HG03025 (cell line): ENCODE data around the gene KSR1.

ENCODE experiments used
- ATAC-seq: cut with Tn5 transposase; IDR thresholded peaks from one replicate; pipeline ENCODE4 v1.9.1; 2021; ENCODE audit warnings: mild to moderate bottlenecking, moderate library complexity; ENCODE audit not compliant: unreplicated experiment, low FRiP score

Gene KSR1

DNA sequence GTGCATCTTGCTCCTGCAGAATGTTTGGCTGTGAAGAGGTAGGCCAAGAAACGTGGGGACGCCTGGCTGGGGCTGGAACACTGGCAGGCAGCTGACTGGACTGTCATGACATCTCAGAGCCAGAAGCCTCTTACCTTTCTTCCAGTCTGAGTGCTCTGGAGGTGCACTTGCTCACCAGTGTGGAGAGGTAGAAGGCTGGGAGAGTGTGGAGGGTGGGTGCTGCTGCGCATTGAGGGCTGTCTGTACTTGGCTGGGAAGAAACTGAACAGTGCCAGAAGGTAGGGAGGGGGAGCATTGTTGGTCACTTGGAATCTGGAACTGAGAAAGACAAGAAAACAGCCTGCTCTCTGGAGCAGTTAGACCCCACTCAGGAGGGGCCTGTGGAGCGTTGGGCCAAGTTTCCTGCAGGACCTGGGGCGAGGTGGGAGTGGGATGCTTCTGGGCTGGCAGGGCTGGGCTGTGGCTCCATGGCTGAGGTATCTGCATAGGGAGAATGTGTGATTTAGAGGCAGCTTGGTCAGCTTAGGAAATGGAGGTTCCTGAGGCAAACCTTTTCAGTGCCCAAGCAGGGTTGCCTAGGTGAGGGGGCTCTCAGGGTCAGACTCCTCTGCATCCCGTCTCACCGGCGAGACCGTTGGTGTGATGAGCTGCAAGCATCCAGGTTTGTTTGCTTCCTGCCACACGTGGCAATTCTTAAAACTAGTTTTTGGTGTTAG, 55.1 kb downstream of the KSR1 start:
- no peak for ATAC-seq

GRCh38 chr17:27512031-27512430, 55.8 kb downstream of the KSR1 start:
- no peak for ATAC-seq

- no peak for ATAC-seq
Observed at GRCh38 chr17:27512511-27513346, 56.5 kb downstream of the KSR1 start.

- no peak for ATAC-seq
Observed at GRCh38 chr17:27513849-27514248, 57.6 kb downstream of the KSR1 start.

DNA sequence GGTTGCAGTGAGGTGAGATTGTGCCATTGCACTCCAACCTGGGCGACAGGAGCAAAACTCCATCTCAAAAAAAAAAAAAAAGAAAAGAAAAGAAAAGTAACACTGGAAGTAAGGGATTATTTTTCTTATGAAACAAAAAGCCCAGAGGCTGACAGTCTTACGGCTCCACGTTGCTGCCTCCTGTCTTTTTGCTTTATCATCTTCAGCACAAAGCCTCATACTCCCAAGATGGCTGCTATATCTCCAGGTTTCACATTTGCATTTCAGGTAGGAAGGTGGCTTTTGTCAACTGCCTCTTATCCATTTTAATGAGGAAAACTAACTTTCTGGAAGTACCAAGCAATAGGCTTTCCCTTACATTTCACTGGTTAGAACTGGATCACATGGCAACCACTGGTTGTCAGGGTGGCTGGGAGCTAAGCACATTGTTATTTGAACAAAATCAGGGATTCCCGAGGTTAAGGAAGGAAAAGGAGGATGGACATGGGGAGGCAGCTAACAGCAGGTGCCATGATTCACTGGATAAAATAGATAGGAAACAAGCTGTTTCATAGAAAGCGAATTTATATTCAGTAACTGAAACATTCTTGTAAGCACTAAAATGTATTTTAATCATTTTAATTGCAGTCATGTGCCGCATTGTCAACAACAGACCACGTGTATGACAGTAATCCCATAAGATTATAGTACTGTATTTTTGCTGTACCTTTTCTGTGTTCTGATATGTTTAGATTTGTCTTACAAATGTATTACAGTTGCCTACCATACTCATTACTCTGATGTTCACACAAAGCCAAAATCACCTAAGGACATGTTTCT, 58.6 kb downstream of the KSR1 start:
- no peak for ATAC-seq

DNA sequence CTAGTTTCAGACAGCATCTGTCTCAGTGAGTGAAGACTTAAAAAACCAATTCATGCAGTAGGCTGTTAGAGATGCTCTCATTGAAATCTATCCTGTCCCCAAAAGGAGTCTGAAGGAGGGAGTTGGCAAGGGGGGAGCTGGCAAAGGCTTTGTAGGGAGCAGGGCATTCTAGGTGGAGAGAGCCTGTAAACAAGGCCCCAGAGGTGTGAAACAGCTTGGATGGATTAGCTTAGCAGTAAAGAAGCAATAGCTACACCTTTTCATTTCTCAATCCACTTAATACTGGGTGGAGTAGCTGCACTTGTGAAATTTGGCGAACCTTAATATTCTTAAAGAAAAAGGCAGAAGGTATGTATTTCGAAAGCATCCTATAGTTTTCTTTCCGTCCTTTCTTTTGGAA, 61.8 kb downstream of the KSR1 start:
- ATAC-seq, result no peak

DNA sequence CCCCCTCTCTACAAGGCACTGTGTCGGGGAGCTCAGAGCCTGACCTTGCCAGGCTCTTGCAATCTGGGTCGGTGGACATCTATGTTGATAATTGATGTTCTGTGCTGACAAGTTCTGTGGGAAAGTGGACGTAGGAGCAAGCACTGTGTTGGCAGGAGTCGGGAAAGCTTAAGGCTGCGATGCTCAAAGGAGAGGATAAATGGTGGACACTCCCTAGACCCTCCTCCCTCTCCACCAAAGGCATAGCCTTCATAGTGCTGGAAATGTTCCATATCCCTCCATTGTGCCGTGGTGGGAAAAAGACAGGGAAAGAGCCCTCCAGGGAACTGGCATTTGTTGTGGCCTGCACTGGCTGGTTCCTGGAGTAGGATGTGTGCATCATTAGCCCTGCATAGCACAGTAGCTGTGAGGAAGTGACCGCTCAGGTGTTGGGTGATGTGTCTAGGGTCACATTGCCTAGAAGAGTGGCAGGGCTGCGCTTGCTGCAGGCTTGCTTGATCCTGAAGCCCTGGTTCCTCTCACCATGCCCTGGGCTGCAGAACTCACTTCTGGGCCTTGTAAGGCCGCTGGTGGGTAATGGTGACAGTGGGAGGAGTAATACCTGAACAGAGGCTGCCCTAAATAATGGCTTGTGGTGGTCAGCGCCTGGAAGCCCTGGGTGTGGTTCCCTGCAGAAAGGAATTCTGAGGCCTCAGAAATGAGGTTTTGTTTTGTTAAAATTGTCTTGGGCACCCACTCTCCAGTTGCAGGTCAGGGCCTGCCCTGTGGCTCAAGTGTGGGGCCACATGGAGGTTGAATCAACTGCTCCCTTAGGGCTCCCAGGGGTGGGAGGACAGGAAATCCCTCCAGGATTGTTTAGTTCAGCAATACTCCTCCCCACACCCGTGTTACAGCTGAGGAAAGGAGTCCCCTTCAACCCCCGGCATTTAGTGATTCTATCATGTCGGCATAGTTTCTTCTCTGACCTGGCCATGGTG, 62.6 kb downstream of the KSR1 start:
- ATAC-seq, result no peak

GRCh38 chr17:27519550-27519949, 63.3 kb downstream of the KSR1 start:
- no peak for ATAC-seq

- no peak for ATAC-seq
Observed at GRCh38 chr17:27520491-27521185, 64.4 kb downstream of the KSR1 start.

- ATAC-seq, result no peak
Observed at GRCh38 chr17:27521281-27522027, 65.2 kb downstream of the KSR1 start.

- ATAC-seq, result no peak
Observed at GRCh38 chr17:27522028-27522635, 65.9 kb downstream of the KSR1 start.

GRCh38 chr17:27523712-27524111, 67.5 kb downstream of the KSR1 start:
- ATAC-seq, result no peak

- no peak for ATAC-seq
Observed at GRCh38 chr17:27524594-27524993, 68.3 kb downstream of the KSR1 start.

DNA sequence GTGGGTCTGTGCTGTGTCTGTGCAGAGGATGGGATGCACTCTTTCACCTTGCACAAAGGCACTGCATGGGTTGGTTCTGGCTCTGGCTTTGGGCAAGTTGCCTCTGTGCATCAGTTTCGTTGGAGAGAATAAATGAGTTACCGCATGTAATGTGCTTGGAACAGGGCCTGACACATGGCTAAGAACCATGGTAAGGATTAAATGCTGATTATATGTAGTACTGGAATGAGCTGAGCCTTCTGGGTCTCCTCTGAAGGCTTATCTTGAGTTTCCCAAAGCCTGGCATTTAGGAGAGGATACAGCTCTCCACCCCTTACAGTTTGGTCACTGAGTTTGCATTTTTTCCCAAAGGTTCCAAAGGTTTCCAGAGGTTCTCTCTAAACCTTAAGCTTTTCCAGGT, 69.1 kb downstream of the KSR1 start:
- ATAC-seq, result no peak

- ATAC-seq, result no peak
Observed at GRCh38 chr17:27525836-27526603, 69.8 kb downstream of the KSR1 start.

DNA sequence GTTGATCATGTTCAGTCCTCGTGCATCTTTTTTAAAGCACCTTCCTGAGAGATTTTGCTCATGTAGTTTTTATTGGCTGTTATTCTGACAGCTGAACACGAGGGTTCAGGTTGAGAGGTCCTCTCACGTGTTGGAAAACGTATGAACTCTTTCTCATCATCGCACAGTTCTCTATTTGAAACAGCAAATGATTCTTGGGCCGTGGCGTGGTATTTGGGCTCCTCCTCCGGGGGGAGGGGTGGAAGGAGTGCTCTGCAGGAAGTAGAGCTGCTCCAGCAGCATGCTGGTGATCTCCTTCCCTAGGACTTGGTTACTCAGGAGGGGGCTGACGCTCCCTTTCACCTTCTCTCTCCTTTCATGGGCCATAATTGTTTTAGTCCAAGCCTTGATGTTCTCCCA, 70.4 kb downstream of the KSR1 start:
- ATAC-seq, result no peak

GRCh38 chr17:27529230-27529796, 73.1 kb downstream of the KSR1 start:
- ATAC-seq, result no peak
